HEK293 (cell line): Measurements from ENCODE around the gene INO80B.

Experiments
- BCL11A ChIP-seq: fragments of 450-650 bp; formaldehyde crosslinking; IDR thresholded peaks from 2 replicates; pipeline ENCODE4 v1.5.1; 2016; ENCODE audit warnings: low read depth, missing biosample characterization, missing genetic modification characterization
- GLIS2 ChIP-seq: fragments of 450-650 bp; formaldehyde crosslinking; IDR thresholded peaks from 2 replicates; pipeline ENCODE4 v1.5.1; 2016; ENCODE audit warnings: missing biosample characterization, missing genetic modification characterization
- OSR2 ChIP-seq: fragments of 450-650 bp; formaldehyde crosslinking; IDR thresholded peaks from 2 replicates; pipeline ENCODE4 v1.5.1; 2016; ENCODE audit warnings: missing biosample characterization, missing genetic modification characterization
- OVOL3 ChIP-seq: fragments of 450-650 bp; formaldehyde crosslinking; IDR thresholded peaks from 2 replicates; pipeline ENCODE4 v1.5.1; 2016; ENCODE audit warnings: missing biosample characterization, missing genetic modification characterization
- PATZ1 ChIP-seq: fragments of 450-650 bp; formaldehyde crosslinking; IDR thresholded peaks from 2 replicates; pipeline ENCODE4 v1.5.1; 2016; ENCODE audit warnings: missing biosample characterization, missing genetic modification characterization
- YY2 ChIP-seq: fragments of 450-650 bp; formaldehyde crosslinking; IDR thresholded peaks from 2 replicates; pipeline ENCODE4 v1.5.1; 2016; ENCODE audit warnings: missing biosample characterization, missing genetic modification characterization
- ZBTB21 ChIP-seq: fragments of 450-650 bp; formaldehyde crosslinking; IDR thresholded peaks from 2 replicates; pipeline ENCODE4 v1.5.1; 2017; ENCODE audit warnings: missing biosample characterization, missing genetic modification characterization
- ZBTB48 ChIP-seq: fragments of 450-650 bp; formaldehyde crosslinking; IDR thresholded peaks from 2 replicates; pipeline ENCODE4 v1.5.1; 2016; ENCODE audit warnings: missing biosample characterization, missing genetic modification characterization
- ZFP3 ChIP-seq: fragments of 450-650 bp; formaldehyde crosslinking; IDR thresholded peaks from 2 replicates; pipeline ENCODE4 v1.5.1; 2016; ENCODE audit warnings: low read depth, missing biosample characterization, missing genetic modification characterization
- ZNF138 ChIP-seq: fragments of 450-650 bp; formaldehyde crosslinking; IDR thresholded peaks from 2 replicates; pipeline ENCODE4 v1.5.1; 2016; ENCODE audit warnings: missing biosample characterization, missing genetic modification characterization, borderline replicate concordance
- ZNF155 ChIP-seq: fragments of 450-650 bp; formaldehyde crosslinking; IDR thresholded peaks from 2 replicates; pipeline ENCODE4 v1.5.1; 2016; ENCODE audit warnings: missing biosample characterization, missing genetic modification characterization
- ZNF354C ChIP-seq: fragments of 450-650 bp; formaldehyde crosslinking; IDR thresholded peaks from 2 replicates; pipeline ENCODE4 v1.5.1; 2016; ENCODE audit warnings: missing biosample characterization, missing genetic modification characterization, low read depth, borderline replicate concordance
- ZNF366 ChIP-seq: fragments of 450-650 bp; formaldehyde crosslinking; conservative IDR thresholded peaks from 2 replicates; pipeline ENCODE4 v1.5.1; 2016; ENCODE audit warnings: missing biosample characterization, missing genetic modification characterization
- ZNF37A ChIP-seq: fragments of 450-650 bp; IDR thresholded peaks from 2 replicates; pipeline ENCODE4 v1.5.1; 2018; ENCODE audit warnings: missing biosample characterization, missing genetic modification characterization
- ZNF391 ChIP-seq: fragments of 450-650 bp; formaldehyde crosslinking; IDR thresholded peaks from 2 replicates; pipeline ENCODE4 v1.5.1; 2016; ENCODE audit warnings: low read depth, missing biosample characterization, missing genetic modification characterization, borderline replicate concordance
- ZNF544 ChIP-seq: fragments of 450-650 bp; formaldehyde crosslinking; IDR thresholded peaks from 2 replicates; pipeline ENCODE4 v1.5.0; 2017; ENCODE audit warnings: missing biosample characterization, missing genetic modification characterization
- ZNF560 ChIP-seq: fragments of 450-650 bp; formaldehyde crosslinking; IDR thresholded peaks from 2 replicates; pipeline ENCODE4 v1.5.1; 2017; ENCODE audit warnings: missing biosample characterization, missing genetic modification characterization, borderline replicate concordance
- ZNF580 ChIP-seq: fragments of 450-650 bp; formaldehyde crosslinking; IDR thresholded peaks from 2 replicates; pipeline ENCODE4 v1.5.1; 2016; ENCODE audit warnings: missing biosample characterization, missing genetic modification characterization
- ZNF600 ChIP-seq: fragments of 450-650 bp; formaldehyde crosslinking; IDR thresholded peaks from 2 replicates; pipeline ENCODE4 v1.5.1; 2016; ENCODE audit warnings: missing biosample characterization, missing genetic modification characterization
- ZNF624 ChIP-seq: fragments of 450-650 bp; formaldehyde crosslinking; IDR thresholded peaks from 2 replicates; pipeline ENCODE4 v1.5.1; 2017; ENCODE audit warnings: missing biosample characterization, missing genetic modification characterization
- ZNF629 ChIP-seq: fragments of 450-650 bp; formaldehyde crosslinking; IDR thresholded peaks from 2 replicates; pipeline ENCODE4 v1.5.1; 2017; ENCODE audit warnings: missing biosample characterization, missing genetic modification characterization
- ZNF707 ChIP-seq: fragments of 450-650 bp; formaldehyde crosslinking; IDR thresholded peaks from 2 replicates; pipeline ENCODE4 v1.5.1; 2016; ENCODE audit warnings: missing biosample characterization, missing genetic modification characterization
- ZSCAN18 ChIP-seq: fragments of 450-650 bp; formaldehyde crosslinking; IDR thresholded peaks from 2 replicates; pipeline ENCODE4 v1.5.1; 2016; ENCODE audit warnings: missing biosample characterization, missing genetic modification characterization
- TF ChIP-seq, protein P1 (sequence below): fragments of 450-650 bp; formaldehyde crosslinking; IDR thresholded peaks from 2 replicates; pipeline ENCODE4 v1.5.1; 2016; ENCODE audit warnings: missing biosample characterization, missing genetic modification characterization
- TF ChIP-seq, protein P2 (sequence below): fragments of 450-650 bp; formaldehyde crosslinking; IDR thresholded peaks from 2 replicates; pipeline ENCODE4 v1.5.1; 2016; ENCODE audit warnings: missing biosample characterization, missing genetic modification characterization
- TF ChIP-seq, protein P3 (sequence below): fragments of 450-650 bp; formaldehyde crosslinking; IDR thresholded peaks from 2 replicates; pipeline ENCODE4 v1.5.1; 2017; ENCODE audit warnings: missing biosample characterization, missing genetic modification characterization
- TF ChIP-seq, protein P4 (sequence below): fragments of 450-650 bp; formaldehyde crosslinking; IDR thresholded peaks from 2 replicates; pipeline ENCODE4 v1.5.1; 2016; ENCODE audit warnings: missing biosample characterization, missing genetic modification characterization, borderline replicate concordance

INO80B gene

DNA sequence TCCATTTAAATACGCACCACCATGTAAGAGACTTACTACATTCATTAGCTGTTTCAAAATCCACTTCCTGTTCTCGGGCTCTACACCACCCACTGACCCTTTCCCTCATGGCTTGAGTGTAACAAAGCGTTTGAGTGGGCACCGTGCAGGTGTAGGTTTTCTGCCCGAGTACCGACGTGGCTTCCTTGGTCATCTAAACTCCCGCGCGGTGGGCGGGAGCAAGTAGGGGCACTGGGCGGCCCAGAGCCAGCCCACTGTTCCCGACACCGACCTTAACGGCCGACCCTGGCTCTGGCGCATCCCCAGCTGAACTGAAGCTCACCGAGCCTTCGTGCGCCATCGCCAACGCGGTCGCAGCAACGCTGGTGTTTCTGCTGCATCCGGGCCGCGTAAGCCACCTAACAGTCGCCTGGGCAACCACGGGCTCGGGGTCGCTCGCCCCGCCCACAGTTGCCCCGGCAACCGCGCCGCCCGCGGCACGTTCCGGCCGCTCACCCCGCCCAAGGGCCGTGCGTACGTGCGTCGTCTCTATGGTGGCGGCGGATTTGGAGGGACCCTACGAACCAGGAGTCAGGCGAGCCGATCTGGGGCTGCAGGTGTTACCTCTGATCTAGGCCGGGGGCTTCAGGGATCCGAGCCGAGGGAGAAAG lies 33.5 kb upstream of the INO80B start, which contains the start of the genes C2orf81 and WDR54 (continued):
- TF ChIP-seq ZNF560 (tag by site-specific recombination): no peak
- no peak for TF ChIP-seq PATZ1 (tag by site-specific recombination)
- no peak for TF ChIP-seq ZNF138
- TF ChIP-seq ZNF391 (tag by site-specific recombination): no peak
- TF ChIP-seq, protein P1, sequence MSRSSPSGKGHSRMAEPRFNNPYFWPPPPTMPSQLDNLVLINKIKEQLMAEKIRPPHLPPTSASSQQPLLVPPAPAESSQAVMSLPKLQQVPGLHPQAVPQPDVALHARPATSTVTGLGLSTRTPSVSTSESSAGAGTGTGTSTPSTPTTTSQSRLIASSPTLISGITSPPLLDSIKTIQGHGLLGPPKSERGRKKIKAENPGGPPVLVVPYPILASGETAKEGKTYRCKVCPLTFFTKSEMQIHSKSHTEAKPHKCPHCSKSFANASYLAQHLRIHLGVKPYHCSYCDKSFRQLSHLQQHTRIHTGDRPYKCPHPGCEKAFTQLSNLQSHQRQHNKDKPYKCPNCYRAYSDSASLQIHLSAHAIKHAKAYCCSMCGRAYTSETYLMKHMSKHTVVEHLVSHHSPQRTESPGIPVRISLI (tag by site-specific recombination): no peak
- no peak for TF ChIP-seq ZFP3 (tag by site-specific recombination)
- TF ChIP-seq ZNF366: no peak
- TF ChIP-seq ZNF37A: no peak
- TF ChIP-seq BCL11A (tag by site-specific recombination): no peak
- no peak for TF ChIP-seq ZBTB21 (tag by site-specific recombination)
- TF ChIP-seq OSR2 (tag by site-specific recombination): no peak
- no peak; the same call in 1 of the 2 replicates for TF ChIP-seq YY2 (tag by site-specific recombination)
- no peak for TF ChIP-seq ZBTB48 (tag by site-specific recombination)
- no peak for TF ChIP-seq ZNF155 (tag by site-specific recombination)
- no peak for TF ChIP-seq ZNF624 (tag by site-specific recombination)
- 0 out of 2 replicates have a peak, but pooled peaks have one; percentile 15 for TF ChIP-seq ZNF629 (tag by site-specific recombination)
- no peak for TF ChIP-seq ZSCAN18
- TF ChIP-seq ZNF580 (tag by site-specific recombination): no peak
- TF ChIP-seq, protein P2, sequence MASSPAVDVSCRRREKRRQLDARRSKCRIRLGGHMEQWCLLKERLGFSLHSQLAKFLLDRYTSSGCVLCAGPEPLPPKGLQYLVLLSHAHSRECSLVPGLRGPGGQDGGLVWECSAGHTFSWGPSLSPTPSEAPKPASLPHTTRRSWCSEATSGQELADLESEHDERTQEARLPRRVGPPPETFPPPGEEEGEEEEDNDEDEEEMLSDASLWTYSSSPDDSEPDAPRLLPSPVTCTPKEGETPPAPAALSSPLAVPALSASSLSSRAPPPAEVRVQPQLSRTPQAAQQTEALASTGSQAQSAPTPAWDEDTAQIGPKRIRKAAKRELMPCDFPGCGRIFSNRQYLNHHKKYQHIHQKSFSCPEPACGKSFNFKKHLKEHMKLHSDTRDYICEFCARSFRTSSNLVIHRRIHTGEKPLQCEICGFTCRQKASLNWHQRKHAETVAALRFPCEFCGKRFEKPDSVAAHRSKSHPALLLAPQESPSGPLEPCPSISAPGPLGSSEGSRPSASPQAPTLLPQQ (tag by site-specific recombination): peak; percentile 43; the same call in 1 of the 2 replicates
- TF ChIP-seq ZNF600 (tag by site-specific recombination): peak; percentile 77; the same call in 1 of the 2 replicates
- TF ChIP-seq ZNF544 (tag by site-specific recombination): no peak
- TF ChIP-seq GLIS2 (tag by site-specific recombination): no peak
- TF ChIP-seq ZNF354C (tag by site-specific recombination): no peak
- TF ChIP-seq OVOL3 (tag by site-specific recombination): no peak
- TF ChIP-seq, protein P3, sequence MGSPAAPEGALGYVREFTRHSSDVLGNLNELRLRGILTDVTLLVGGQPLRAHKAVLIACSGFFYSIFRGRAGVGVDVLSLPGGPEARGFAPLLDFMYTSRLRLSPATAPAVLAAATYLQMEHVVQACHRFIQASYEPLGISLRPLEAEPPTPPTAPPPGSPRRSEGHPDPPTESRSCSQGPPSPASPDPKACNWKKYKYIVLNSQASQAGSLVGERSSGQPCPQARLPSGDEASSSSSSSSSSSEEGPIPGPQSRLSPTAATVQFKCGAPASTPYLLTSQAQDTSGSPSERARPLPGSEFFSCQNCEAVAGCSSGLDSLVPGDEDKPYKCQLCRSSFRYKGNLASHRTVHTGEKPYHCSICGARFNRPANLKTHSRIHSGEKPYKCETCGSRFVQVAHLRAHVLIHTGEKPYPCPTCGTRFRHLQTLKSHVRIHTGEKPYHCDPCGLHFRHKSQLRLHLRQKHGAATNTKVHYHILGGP (tag by site-specific recombination): no peak
- TF ChIP-seq, protein P4, sequence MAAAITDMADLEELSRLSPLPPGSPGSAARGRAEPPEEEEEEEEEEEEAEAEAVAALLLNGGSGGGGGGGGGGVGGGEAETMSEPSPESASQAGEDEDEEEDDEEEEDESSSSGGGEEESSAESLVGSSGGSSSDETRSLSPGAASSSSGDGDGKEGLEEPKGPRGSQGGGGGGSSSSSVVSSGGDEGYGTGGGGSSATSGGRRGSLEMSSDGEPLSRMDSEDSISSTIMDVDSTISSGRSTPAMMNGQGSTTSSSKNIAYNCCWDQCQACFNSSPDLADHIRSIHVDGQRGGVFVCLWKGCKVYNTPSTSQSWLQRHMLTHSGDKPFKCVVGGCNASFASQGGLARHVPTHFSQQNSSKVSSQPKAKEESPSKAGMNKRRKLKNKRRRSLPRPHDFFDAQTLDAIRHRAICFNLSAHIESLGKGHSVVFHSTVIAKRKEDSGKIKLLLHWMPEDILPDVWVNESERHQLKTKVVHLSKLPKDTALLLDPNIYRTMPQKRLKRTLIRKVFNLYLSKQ (tag by site-specific recombination): no peak
- no peak for TF ChIP-seq ZNF707 (tag by site-specific recombination)
